HEK293 (cell line): ENCODE results near the gene BTG3.
A peak's percentile ranks its signal among the peaks of the same experiment; 100 is the strongest.

Experiments used
- CTCF ChIA-PET: fragments of 350-600 bp; formaldehyde crosslinking; extraction: SDS; loops from one replicate; lab custom pipeline; 2021; ENCODE audit warnings: antibody characterized with exemption; lab: Yijun Ruan, JAX
- POLR2A ChIA-PET: fragments of 300-600 bp; formaldehyde crosslinking; extraction: SDS; loops from one replicate; lab custom pipeline; 2020; ENCODE audit warnings: antibody characterized with exemption, inconsistent platforms; lab: Yijun Ruan, JAX
- H3K27ac ChIP-seq: fragments of 200-500 bp; sonication (Bioruptor generic); 2 replicates; pipeline ENCODE4 v1.5.1; 2014; ENCODE audit warnings: low read depth, low read length, control low read depth, inconsistent platforms; ENCODE audit errors: extremely low read depth
- H3K36me3 ChIP-seq, 2 experiments: fragments of 200-500 bp in 1 of 2; sonication (Bioruptor generic) in 1 of 2; 1 replicate in 1 of 2; 2 replicates in 1 of 2; pipeline ENCODE4 v1.5.1; 2014 to 2017; ENCODE audit warnings: inconsistent platforms in 2 of 2, low read length in 2 of 2; ENCODE audit not compliant: control insufficient read depth in 2 of 2, insufficient read depth in 1 of 2
- H3K4me1 ChIP-seq: fragments of 200-500 bp; sonication (Bioruptor generic); 2 replicates; pipeline ENCODE4 v1.5.1; 2014; ENCODE audit warnings: mild to moderate bottlenecking, low read length, inconsistent platforms; ENCODE audit not compliant: control insufficient read depth, insufficient read depth
- H3K4me3 ChIP-seq: 2 replicates; pipeline ENCODE4 v1.5.1; 2011; ENCODE audit warnings: low read depth, mild to moderate bottlenecking, control low read depth, low read length, moderate library complexity
- H3K9me3 ChIP-seq: fragments of 200-500 bp; sonication (Bioruptor generic); 2 replicates; pipeline ENCODE4 v1.5.1; 2014; ENCODE audit warnings: low read depth, low read length, inconsistent platforms; ENCODE audit not compliant: control insufficient read depth, insufficient read depth
- EGR2 ChIP-seq: fragments of 450-650 bp; formaldehyde crosslinking; IDR thresholded peaks from 2 replicates; pipeline ENCODE4 v1.5.1; 2016; ENCODE audit warnings: low read depth, missing biosample characterization, missing genetic modification characterization
- ELK4 ChIP-seq: IDR thresholded peaks from 2 replicates; pipeline ENCODE4 v1.6.1; 2011; ENCODE audit warnings: mild to moderate bottlenecking, low read depth, low read length, borderline replicate concordance
- HOXD13 ChIP-seq: sonication (generic); formaldehyde crosslinking; IDR thresholded peaks from 2 replicates; pipeline ENCODE4 v1.8.0; 2022; ENCODE audit warnings: missing genetic modification reagents, borderline replicate concordance
- PRDM2 ChIP-seq: fragments of 450-650 bp; formaldehyde crosslinking; IDR thresholded peaks from 2 replicates; pipeline ENCODE4 v1.5.1; 2016; ENCODE audit warnings: missing biosample characterization, missing genetic modification characterization, borderline replicate concordance
- ZBTB6 ChIP-seq: fragments of 450-650 bp; formaldehyde crosslinking; IDR thresholded peaks from 2 replicates; pipeline ENCODE4 v1.5.1; 2017; ENCODE audit warnings: missing biosample characterization, missing genetic modification characterization
- ZFHX2 ChIP-seq: fragments of 450-650 bp; formaldehyde crosslinking; conservative IDR thresholded peaks from 2 replicates; pipeline ENCODE4 v1.5.1; 2016; ENCODE audit warnings: missing biosample characterization, missing genetic modification characterization
- ZNF114 ChIP-seq: fragments of 450-650 bp; formaldehyde crosslinking; IDR thresholded peaks from 2 replicates; pipeline ENCODE4 v1.5.0; 2017; ENCODE audit warnings: missing biosample characterization, missing genetic modification characterization
- ZNF133 ChIP-seq: fragments of 450-650 bp; formaldehyde crosslinking; IDR thresholded peaks from 2 replicates; pipeline ENCODE4 v1.5.1; 2016; ENCODE audit warnings: missing biosample characterization, missing genetic modification characterization
- ZNF175 ChIP-seq: fragments of 450-650 bp; formaldehyde crosslinking; IDR thresholded peaks from 2 replicates; pipeline ENCODE4 v1.5.1; 2016; ENCODE audit warnings: missing biosample characterization, missing genetic modification characterization
- ZNF211 ChIP-seq: fragments of 450-650 bp; formaldehyde crosslinking; IDR thresholded peaks from 2 replicates; pipeline ENCODE4 v1.5.1; 2016; ENCODE audit warnings: low read depth, missing biosample characterization, missing genetic modification characterization
- ZNF354C ChIP-seq: fragments of 450-650 bp; formaldehyde crosslinking; IDR thresholded peaks from 2 replicates; pipeline ENCODE4 v1.5.1; 2016; ENCODE audit warnings: missing biosample characterization, missing genetic modification characterization, low read depth, borderline replicate concordance
- ZNF366 ChIP-seq: fragments of 450-650 bp; formaldehyde crosslinking; conservative IDR thresholded peaks from 2 replicates; pipeline ENCODE4 v1.5.1; 2016; ENCODE audit warnings: missing biosample characterization, missing genetic modification characterization
- ZNF513 ChIP-seq: fragments of 450-650 bp; IDR thresholded peaks from 2 replicates; pipeline ENCODE4 v1.5.1; 2018; ENCODE audit warnings: missing biosample characterization, missing genetic modification characterization
- ZNF600 ChIP-seq: fragments of 450-650 bp; formaldehyde crosslinking; IDR thresholded peaks from 2 replicates; pipeline ENCODE4 v1.5.1; 2016; ENCODE audit warnings: missing biosample characterization, missing genetic modification characterization
- ZNF626 ChIP-seq: fragments of 450-650 bp; sonication (Bioruptor Pico); formaldehyde crosslinking; IDR thresholded peaks from 2 replicates; pipeline ENCODE4 v1.5.1; 2018; ENCODE audit warnings: missing biosample characterization, missing genetic modification characterization, inconsistent platforms
- ZNF639 ChIP-seq: fragments of 450-650 bp; formaldehyde crosslinking; IDR thresholded peaks from 2 replicates; pipeline ENCODE4 v1.5.1; 2016; ENCODE audit warnings: missing biosample characterization, missing genetic modification characterization
- ZNF645 ChIP-seq: fragments of 450-650 bp; formaldehyde crosslinking; IDR thresholded peaks from 2 replicates; pipeline ENCODE4; 2016; ENCODE audit warnings: missing biosample characterization, missing genetic modification characterization
- ZNF670 ChIP-seq: fragments of 450-650 bp; formaldehyde crosslinking; IDR thresholded peaks from 2 replicates; pipeline ENCODE4 v1.5.1; 2016; ENCODE audit warnings: missing biosample characterization, missing genetic modification characterization, low read depth
- ZNF677 ChIP-seq: fragments of 450-650 bp; IDR thresholded peaks from 2 replicates; pipeline ENCODE4 v1.5.0; 2018; ENCODE audit warnings: missing biosample characterization, mild to moderate bottlenecking, missing genetic modification characterization, moderate library complexity
- ZNF704 ChIP-seq: fragments of 450-650 bp; formaldehyde crosslinking; IDR thresholded peaks from 2 replicates; pipeline ENCODE4 v1.5.1; 2016; ENCODE audit warnings: missing biosample characterization, missing genetic modification characterization
- ZSCAN23 ChIP-seq: fragments of 450-650 bp; formaldehyde crosslinking; IDR thresholded peaks from 2 replicates; pipeline ENCODE4 v1.5.1; 2016; ENCODE audit warnings: missing biosample characterization, missing genetic modification characterization

BTG3 gene

GRCh38 chr21:17660862-17661261 is 48.2 kb upstream of the BTG3 start:
- H3K27ac ChIP-seq: no peak overlapping the region
- H3K4me3 ChIP-seq: no peak overlapping the region
- ChIA-PET CTCF (no interaction called here), POLR2A (no interaction called here)
- H3K36me3 ChIP-seq: no peaks in the 10 kb centered on the region
- no peaks in the 10 kb centered on the region for H3K9me3 ChIP-seq
- TF ChIP-seq ZFHX2 (tag by site-specific recombination): peak; percentile 24; the same call in 1 of the 2 replicates
- TF ChIP-seq PRDM2: no peak
- TF ChIP-seq ZSCAN23: no peak
- TF ChIP-seq ZNF704 (tag by site-specific recombination): no peak
- TF ChIP-seq EGR2 (tag by site-specific recombination): 0 out of 2 replicates have a peak, but pooled peaks have one; percentile 13
- H3K4me1 ChIP-seq: no peaks in the 10 kb centered on the region

- TF ChIP-seq ZNF670: no peak
- TF ChIP-seq ZNF639 (tag by site-specific recombination): no peak
- TF ChIP-seq ZNF133 (tag by site-specific recombination): no peak
- TF ChIP-seq ZNF626: no peak
- no peak for TF ChIP-seq ZNF677 (tag by site-specific recombination)
- no peak for TF ChIP-seq ZNF114
- TF ChIP-seq ZNF366: no peak
- no peak for TF ChIP-seq ELK4
- TF ChIP-seq HOXD13: no peak
- TF ChIP-seq ZNF645 (tag by site-specific recombination): no peak
- no peak for TF ChIP-seq ZNF354C (tag by site-specific recombination)
- no peak for TF ChIP-seq ZNF211
- no peak for TF ChIP-seq ZNF513 (tag by site-specific recombination)
- no peak for TF ChIP-seq ZNF600
- no peak for TF ChIP-seq ZBTB6 (tag by site-specific recombination)
- no peak for TF ChIP-seq ZNF175 (tag by site-specific recombination)
- Histone ChIP-seq H3K4me1 (no peaks in the 10 kb centered on the region), H3K4me3 (no peak overlapping the region), H3K27ac (no peak overlapping the region), H3K9me3 (no peaks in the 10 kb centered on the region), H3K36me3 (no peaks in the 10 kb centered on the region)
- ChIA-PET POLR2A (no interaction called here), CTCF (no interaction called here)
These were observed 47.8 kb upstream of the BTG3 start for GRCh38 chr21:17660452-17660851.
